Measurements from ENCODE around the gene ATP6V0A4.

ATP6V0A4 gene

DNA sequence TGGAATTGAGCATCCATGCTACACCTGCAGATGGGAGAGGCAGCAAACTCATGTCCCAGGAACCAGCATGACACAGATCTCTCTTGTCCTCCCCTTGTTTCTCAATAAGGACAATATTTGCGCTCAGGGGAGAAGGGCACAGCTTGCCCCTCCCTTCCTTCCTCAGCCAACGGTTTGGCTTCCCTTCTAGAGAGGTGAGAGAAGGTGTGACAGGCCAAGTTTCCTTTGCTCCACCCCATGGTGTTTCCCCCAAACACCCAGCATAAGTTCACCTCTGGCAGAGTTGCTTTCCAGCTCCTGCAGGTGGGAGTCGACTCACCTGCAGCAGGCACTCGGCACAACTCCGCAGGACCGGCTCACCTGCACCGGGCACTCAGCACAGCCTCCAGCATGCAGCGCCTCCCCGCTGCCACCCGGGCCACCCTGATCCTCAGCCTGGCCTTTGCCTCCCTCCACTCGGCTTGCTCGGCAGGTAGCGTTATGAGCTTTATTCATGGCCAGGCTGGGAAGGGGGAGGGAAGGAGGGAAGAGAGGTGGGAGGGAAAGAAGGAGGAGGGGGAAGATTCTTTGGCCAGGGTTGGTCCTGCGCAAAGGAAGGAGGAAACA lies at the start of gene ATP6V0A4, which contains the start of gene TMEM213:
Gene ATP6V0A4, minus strand, starts transcription at position 482 of the 606 bp plus-strand sequence. CDS start 26,949 bp downstream, outside the sequence.
Gene TMEM213, plus strand, starts transcription at position 280 of the 606 bp plus-strand sequence. Its CDS starts 111 bp downstream, at position 391.
- TF ChIP-seq, protein P1, sequence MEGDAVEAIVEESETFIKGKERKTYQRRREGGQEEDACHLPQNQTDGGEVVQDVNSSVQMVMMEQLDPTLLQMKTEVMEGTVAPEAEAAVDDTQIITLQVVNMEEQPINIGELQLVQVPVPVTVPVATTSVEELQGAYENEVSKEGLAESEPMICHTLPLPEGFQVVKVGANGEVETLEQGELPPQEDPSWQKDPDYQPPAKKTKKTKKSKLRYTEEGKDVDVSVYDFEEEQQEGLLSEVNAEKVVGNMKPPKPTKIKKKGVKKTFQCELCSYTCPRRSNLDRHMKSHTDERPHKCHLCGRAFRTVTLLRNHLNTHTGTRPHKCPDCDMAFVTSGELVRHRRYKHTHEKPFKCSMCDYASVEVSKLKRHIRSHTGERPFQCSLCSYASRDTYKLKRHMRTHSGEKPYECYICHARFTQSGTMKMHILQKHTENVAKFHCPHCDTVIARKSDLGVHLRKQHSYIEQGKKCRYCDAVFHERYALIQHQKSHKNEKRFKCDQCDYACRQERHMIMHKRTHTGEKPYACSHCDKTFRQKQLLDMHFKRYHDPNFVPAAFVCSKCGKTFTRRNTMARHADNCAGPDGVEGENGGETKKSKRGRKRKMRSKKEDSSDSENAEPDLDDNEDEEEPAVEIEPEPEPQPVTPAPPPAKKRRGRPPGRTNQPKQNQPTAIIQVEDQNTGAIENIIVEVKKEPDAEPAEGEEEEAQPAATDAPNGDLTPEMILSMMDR (IDR thresholded peaks at IDR 0.05; ENCODE audit: low read depth, low read length, missing control alignments), result no peak
- DNase-seq (ENCODE audit: extremely low read depth, low read depth), result no peak
- no peak within 1 kb of the TSS for H3K4me3 ChIP-seq (replicated peaks; ENCODE audit: low read depth, low read length)

DNA sequence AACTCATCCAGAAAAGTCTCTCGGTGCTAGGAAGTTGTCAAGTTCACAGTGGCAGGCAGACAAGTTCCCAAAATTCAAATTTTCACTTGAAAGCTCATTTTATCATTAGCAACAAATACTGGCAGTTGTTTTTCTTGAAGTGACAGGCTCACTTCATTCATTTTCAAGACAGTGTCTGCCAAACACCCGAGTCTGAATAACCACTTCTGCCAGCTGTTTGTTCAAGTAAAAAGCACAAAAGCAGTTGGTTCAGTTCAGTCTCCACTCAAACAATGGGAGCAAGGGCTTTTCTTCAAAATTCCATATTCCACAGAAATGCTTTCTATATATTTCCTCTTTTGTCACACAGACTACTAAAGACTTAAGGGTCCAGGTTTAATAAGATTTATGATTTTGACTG lies 47.7 kb upstream of the ATP6V0A4 start:
- no peak overlapping the region for H3K4me3 ChIP-seq (replicated peaks; ENCODE audit: low read depth, low read length)
- DNase-seq (ENCODE audit: extremely low read depth, low read depth), result no peak
- TF ChIP-seq, protein P1 (IDR thresholded peaks at IDR 0.05; ENCODE audit: low read depth, low read length, missing control alignments), result no peak

DNA sequence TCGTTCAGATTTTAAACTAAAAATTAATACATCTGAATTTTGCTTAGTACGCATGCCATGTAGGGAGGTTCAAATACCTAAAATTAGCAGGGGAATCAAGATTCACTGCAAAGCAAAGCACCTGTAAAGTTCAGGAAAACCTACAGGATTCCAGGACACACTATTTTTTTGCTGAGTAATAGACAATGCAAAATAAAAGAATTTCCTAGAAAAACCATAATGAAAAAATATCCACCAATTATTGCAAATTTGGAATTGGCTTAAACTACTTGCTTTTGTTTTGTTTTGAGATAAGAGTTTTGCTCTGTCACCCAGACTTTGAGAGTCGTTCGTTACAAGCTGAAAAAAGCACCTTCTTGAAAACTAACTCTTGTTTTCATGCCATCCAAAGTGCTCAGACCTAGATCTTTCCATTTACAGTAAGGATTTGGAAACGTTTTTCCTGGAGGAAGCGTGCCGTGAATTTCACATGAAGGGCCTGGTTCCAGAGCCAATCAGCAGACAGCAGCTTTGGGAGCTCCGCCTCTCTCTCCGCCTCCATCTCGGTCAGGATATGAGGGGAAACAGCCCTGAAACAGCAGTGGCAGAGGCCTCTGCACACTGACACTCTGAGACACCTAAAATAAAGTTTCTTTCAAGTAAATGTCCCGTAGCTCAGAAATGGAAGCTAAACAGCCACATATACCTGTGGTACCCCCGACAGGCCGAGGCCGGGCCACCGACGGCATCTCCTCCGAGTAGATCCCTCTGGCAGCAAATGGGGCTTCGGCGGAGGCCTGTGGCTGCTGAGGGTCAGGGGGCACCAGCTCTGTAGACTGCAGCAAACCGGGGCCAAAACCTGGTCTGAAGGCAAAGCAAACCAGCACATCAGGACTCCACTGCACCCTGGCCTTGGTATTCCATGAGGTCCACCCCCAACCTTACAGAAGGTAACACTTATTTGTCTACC lies 45.9 kb upstream of the ATP6V0A4 start:
- TF ChIP-seq, protein P1 (IDR thresholded peaks at IDR 0.05; ENCODE audit: low read depth, low read length, missing control alignments), result no peak
- DNase-seq (ENCODE audit: extremely low read depth, low read depth), result no peak
- H3K4me3 ChIP-seq (replicated peaks; ENCODE audit: low read depth, low read length), result no peak overlapping the region

DNA sequence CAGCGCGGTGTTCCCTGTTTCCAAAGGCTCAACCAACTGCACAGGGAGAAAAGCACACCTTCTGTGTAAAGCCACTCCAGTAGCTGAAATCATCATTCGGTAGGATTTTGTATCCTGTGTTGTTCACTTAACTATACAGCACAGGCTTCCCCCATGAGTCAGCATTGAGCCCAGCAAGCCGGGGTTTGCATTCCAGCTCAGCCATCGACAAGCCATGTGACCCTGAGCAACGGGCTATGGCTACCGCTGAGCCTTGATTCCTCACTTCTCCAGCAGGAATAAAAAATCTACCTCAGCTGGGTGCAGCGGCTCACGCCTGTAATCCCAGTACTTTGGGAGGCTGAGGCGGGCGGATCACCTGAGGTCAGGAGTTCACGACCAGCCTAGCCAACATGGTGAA lies 44.1 kb upstream of the ATP6V0A4 start:
- DNase-seq (ENCODE audit: extremely low read depth, low read depth), result peak; percentile 6

DNA sequence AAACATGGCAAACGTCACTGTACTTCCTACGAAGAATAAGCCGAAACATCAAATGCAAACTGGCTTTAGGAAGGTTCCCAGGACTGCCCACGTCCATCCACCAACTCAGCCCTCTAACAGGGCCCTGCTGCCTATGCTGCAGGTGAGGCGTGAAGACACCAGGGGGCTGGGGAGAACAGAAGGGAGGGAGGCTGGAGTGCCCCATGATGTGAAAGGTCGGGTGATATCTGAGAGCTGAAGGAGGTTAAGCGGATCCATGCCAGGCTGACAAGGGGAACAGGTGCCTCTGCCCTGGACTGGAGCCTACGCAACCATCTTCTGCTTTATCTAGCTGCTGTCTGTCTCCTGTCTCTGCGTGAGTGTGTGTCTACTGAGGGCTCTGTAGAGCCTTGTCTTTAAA lies 40.2 kb upstream of the ATP6V0A4 start:
- TF ChIP-seq, protein P1 (IDR thresholded peaks at IDR 0.05; ENCODE audit: low read depth, low read length, missing control alignments), result no peak

More for the DNA sequence above, 44.1 kb upstream of the ATP6V0A4 start:
- H3K4me3 ChIP-seq (replicated peaks; ENCODE audit: low read depth, low read length), result no peak overlapping the region
- TF ChIP-seq, protein P1 (IDR thresholded peaks at IDR 0.05; ENCODE audit: low read depth, low read length, missing control alignments), result no peak

DNA sequence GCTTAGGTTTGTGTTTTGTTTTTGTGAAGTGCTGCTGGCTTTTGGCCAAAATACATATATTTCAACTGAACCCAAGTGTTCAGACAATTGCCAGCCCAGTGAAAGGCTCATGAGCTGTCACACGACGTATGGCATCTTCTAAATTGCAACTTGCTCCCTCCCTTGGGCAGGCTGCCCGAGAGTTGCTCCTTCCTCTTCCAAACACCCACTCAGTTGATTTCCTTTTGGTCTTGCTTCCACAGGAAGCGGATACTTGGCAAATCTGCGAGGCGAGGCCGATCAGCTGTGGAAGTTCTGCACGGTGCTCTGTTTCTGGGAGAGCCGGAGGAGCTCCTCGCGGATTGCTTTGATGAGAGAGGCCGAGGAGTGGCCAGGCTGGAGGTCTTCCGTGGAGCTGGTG lies 39.6 kb upstream of the ATP6V0A4 start:
- TF ChIP-seq, protein P1 (IDR thresholded peaks at IDR 0.05; ENCODE audit: low read depth, low read length, missing control alignments), result no peak
- DNase-seq (ENCODE audit: extremely low read depth, low read depth), result no peak
- H3K4me3 ChIP-seq (replicated peaks; ENCODE audit: low read depth, low read length), result no peak overlapping the region

More for the DNA sequence above, 40.2 kb upstream of the ATP6V0A4 start:
- H3K4me3 ChIP-seq (replicated peaks; ENCODE audit: low read depth, low read length), result no peak overlapping the region
- no peak for DNase-seq (ENCODE audit: extremely low read depth, low read depth)
